Tibial artery (tissue), 4 donors: ENCODE results near the gene CDK8.
"Not testable (repeated sequence)": the region's sequence is repeated elsewhere in the genome, so short reads cannot be mapped to it uniquely, and the experiment has no call there.

Source experiments
- DNase-seq, 2 donors: peaks; one replicate each; pipeline ENCODE4 v3.0.0-alpha.2; 2019
- H3K27ac ChIP-seq, 2 donors: fragments of 200-600 bp; sonication (generic) in 1 of 2; 1 replicate in 1 of 2; 2 replicates in 1 of 2; pipeline ENCODE4 v1.5.1; 2018 to 2019; ENCODE audit warnings: mild to moderate bottlenecking in 1 of 2
- H3K27me3 ChIP-seq, 2 donors: fragments of 200-600 bp; sonication (generic) in 1 of 2; one replicate each; pipeline versions ENCODE4 v1.5.1 to v1.6.0; 2016 to 2019
- H3K36me3 ChIP-seq, 3 donors: fragments of 200-600 bp; sonication (generic) in 2 of 3; one replicate each; pipeline ENCODE4 v1.5.1; 2016 to 2019; ENCODE audit warnings: mild to moderate bottlenecking in 2 of 3
- H3K4me1 ChIP-seq, 4 donors: fragments of 200-600 bp; sonication (generic) in 2 of 4; 1 replicate in 3 of 4; 2 replicates in 1 of 4; pipeline ENCODE4 v1.5.1; 2016 to 2019
- H3K4me3 ChIP-seq, 2 donors: fragments of 200-600 bp; sonication (generic) in 1 of 2; 1 replicate in 1 of 2; 2 replicates in 1 of 2; pipeline ENCODE4 v1.5.1; 2018 to 2019; ENCODE audit warnings: mild to moderate bottlenecking in 2 of 2
- H3K9me3 ChIP-seq, 3 donors: fragments of 200-600 bp; sonication (generic) in 1 of 3; one replicate each; pipeline ENCODE4 v1.5.1; 2016 to 2019
- intact Hi-C: fragments of 100-400 bp; cut with DNase I; formaldehyde crosslinking; loops from one replicate; pipeline ENCODE4 v1.15.0; 2023; ENCODE audit warnings: low total_unique reads
- TF ChIP-seq, protein P1 (sequence below), 2 experiments: fragments of 200-600 bp in 1 of 2; fragments of 450-650 bp in 1 of 2; IDR thresholded peaks; one replicate each; pipeline ENCODE4 v1.5.1; 2017 to 2019; ENCODE audit warnings: antibody characterized with exemption in 2 of 2, mild to moderate bottlenecking in 1 of 2, moderate library complexity in 1 of 2

The CDK8 gene

DNA sequence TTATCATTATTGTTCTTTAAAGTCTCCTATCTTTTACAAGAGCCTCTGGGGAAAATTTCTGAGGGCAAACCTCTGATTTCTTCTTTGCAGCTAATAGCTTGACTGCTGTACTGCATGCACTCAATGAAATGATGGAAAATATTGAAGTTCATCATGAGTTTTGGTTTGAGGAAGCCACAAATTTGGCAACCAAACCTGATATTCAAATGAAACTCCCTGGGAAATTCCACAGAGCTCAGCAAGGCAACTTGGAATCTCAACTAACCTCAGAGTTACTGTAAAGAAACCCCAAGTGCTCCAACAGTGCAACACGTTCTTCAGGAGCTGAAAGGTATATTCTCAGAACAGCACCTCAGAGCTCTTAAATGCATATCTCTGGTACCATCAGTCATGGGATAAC, 17.6 kb upstream of the CDK8 start:
- peaks cover 0 to 2% of the 10 kb centered on the region in 2 donors for H3K27me3 ChIP-seq

DNA sequence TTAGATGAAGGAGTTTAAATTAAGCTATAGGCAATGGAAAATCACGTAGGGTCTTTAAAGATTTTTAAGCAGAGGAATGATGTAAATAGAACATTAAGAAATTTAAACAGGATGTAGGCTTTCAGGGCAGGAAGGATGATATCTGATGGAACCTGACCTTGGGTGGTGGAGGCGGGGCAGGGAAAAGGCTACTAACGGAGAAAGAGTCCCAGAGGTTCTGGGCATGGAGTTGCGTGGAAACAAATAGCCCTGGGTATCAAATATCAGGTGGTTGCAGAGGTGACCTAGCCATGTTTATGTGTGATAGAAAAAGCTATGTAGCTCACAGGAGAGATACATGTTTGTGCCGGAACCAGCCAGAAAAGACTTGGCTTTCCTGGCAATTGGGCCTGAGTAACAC, 7.8 kb upstream of the CDK8 start:
- H3K27me3 ChIP-seq, result no peaks in the 10 kb centered on the region
- no peak overlapping the region for H3K4me3 ChIP-seq
- no peak for DNase-seq
- H3K36me3 ChIP-seq, result no peaks in the 10 kb centered on the region
- no peaks in the 10 kb centered on the region for H3K4me1 ChIP-seq
- intact Hi-C loops, result no loop called here
- H3K27ac ChIP-seq, result no peak overlapping the region
- TF ChIP-seq, protein P1, sequence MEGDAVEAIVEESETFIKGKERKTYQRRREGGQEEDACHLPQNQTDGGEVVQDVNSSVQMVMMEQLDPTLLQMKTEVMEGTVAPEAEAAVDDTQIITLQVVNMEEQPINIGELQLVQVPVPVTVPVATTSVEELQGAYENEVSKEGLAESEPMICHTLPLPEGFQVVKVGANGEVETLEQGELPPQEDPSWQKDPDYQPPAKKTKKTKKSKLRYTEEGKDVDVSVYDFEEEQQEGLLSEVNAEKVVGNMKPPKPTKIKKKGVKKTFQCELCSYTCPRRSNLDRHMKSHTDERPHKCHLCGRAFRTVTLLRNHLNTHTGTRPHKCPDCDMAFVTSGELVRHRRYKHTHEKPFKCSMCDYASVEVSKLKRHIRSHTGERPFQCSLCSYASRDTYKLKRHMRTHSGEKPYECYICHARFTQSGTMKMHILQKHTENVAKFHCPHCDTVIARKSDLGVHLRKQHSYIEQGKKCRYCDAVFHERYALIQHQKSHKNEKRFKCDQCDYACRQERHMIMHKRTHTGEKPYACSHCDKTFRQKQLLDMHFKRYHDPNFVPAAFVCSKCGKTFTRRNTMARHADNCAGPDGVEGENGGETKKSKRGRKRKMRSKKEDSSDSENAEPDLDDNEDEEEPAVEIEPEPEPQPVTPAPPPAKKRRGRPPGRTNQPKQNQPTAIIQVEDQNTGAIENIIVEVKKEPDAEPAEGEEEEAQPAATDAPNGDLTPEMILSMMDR (IDR thresholded peaks at IDR 0.05), result no peak
- peaks cover 0 to 7% (median 0%) of the 10 kb centered on the region in 3 donors for H3K9me3 ChIP-seq

More for the DNA sequence above, 17.6 kb upstream of the CDK8 start:
- DNase-seq, result no peak
- Histone ChIP-seq H3K4me1 (no peaks in the 10 kb centered on the region), H3K36me3 (no peaks in the 10 kb centered on the region), H3K4me3 (no peak overlapping the region), H3K27ac (no peak overlapping the region), H3K9me3 (no peaks in the 10 kb centered on the region)
- TF ChIP-seq, protein P1 (IDR thresholded peaks at IDR 0.05), result no peak
- intact Hi-C loops, result no loop called here

DNA sequence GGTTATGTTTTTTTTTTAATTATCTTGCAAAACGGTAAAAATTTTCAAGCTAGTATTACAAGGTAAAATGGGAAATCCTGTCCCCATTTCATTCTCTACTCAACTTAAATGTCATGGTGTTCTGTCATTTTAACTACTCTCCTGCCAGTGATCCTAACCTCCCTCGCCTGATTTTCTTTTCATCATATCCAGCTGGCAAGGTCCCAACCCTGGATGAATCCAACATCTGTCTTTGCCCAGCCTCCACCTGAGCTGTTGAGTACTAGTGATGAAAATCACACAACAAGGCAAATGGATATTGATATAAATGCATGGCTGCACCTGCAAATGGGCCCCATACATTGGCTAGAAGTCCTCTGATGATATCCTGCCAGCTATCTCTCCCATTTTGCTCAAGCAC, 6.9 kb upstream of the CDK8 start:
- Histone ChIP-seq H3K4me3 (no peak overlapping the region), H3K36me3 (no peaks in the 10 kb centered on the region), H3K27ac (no peak overlapping the region), H3K9me3 (peaks cover 0 to 7% (median 0%) of the 10 kb centered on the region in 3 donors), H3K27me3 (no peaks in the 10 kb centered on the region), H3K4me1 (no peaks in the 10 kb centered on the region)
- TF ChIP-seq, protein P1 (IDR thresholded peaks at IDR 0.05), result no peak
- intact Hi-C loops, result no loop called here
- DNase-seq, result no peak

DNA sequence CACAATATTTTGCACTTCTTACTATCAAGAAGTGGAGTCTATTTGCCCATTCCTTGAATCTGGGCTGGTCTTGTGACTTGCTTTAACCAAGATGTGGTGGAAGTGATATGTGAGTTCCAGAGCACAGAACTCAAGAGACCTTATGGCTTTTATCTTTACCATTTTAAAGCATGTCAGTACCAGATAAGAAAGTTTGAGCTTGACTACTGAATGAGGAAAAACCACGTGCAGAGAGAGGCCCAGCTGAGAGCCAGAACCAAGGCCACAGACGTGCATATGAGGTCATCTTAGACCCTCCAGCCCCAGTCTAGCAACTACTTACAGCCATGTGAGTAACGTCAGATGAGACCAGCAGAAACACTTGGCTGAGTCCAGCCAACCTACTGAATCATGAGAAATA, 6.3 kb upstream of the CDK8 start:
- no peak overlapping the region for H3K4me3 ChIP-seq
- no peaks in the 10 kb centered on the region for H3K4me1 ChIP-seq
- no peak for DNase-seq
- intact Hi-C loops, result no loop called here
- no peaks in the 10 kb centered on the region for H3K36me3 ChIP-seq
- TF ChIP-seq, protein P1 (IDR thresholded peaks at IDR 0.05), result no peak
- H3K27ac ChIP-seq, result no peak overlapping the region
- H3K27me3 ChIP-seq, result no peaks in the 10 kb centered on the region
- H3K9me3 ChIP-seq, result peaks cover 0 to 4% (median 0%) of the 10 kb centered on the region in 3 donors

DNA sequence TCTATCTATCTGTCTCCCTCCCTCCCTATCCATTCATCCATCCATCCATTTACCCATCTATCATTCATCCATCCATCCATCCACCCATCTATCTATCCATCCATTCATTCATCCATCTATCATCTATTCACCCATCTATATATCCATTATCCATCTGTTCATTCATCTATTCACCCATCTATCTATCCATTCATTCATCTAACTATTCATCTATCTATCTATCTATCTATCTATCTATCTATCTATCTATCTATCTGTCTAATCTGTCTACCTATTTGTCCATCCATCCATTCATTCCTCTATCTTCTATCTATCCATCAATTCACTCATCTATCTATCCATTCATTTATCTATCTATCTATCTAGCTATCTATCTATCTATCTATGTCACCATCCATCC, 4.4 kb upstream of the CDK8 start:
- Histone ChIP-seq H3K4me1 (no peaks in the 10 kb centered on the region), H3K9me3 (no peaks in the 10 kb centered on the region), H3K36me3 (no peaks in the 10 kb centered on the region), H3K27me3 (no peaks in the 10 kb centered on the region), H3K27ac (no peak overlapping the region), H3K4me3 (no peak overlapping the region)
- intact Hi-C loops, result no loop called here
- TF ChIP-seq, protein P1 (IDR thresholded peaks at IDR 0.05), result no peak
- DNase-seq, result no peak

DNA sequence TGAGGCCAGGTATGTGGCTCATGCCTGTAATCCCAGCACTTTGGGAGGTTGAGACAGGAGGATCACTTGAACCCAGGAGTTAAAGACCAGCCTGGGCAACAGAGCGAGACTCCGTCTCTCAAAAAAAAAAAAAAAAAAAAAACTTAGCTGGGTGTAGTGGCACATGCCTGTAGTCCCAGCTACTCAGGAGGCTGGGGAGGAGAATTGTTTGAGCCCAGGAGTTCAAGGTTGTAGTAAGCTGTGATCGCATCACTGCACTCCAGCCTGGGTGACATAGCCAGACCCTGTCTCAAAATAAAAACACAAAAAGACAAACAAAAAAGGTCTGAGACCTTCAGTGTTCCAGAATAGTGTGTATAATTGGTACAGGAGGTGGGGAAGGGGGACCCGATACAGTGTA, 1.9 kb upstream of the CDK8 start:
- intact Hi-C loops, H3K27me3 ChIP-seq, H3K27ac ChIP-seq, H3K36me3 ChIP-seq, DNase-seq, H3K4me3 ChIP-seq, H3K9me3 ChIP-seq: not testable (repeated sequence)
- peaks cover 0 to 18% (median 15%) of the 10 kb centered on the region in 4 donors for H3K4me1 ChIP-seq
